Activated CD4-positive, alpha-beta memory T cell treated with anti-CD3 and anti-CD28 coated beads for 36 hours (primary cell): Measurements from ENCODE around the gene SPDYE3. TPM values are rescaled to one million over a fixed set of nuclear protein-coding genes. Genes with fewer than 3 reads are reported as not detected.
"Not testable (repeated sequence)": the region's sequence is repeated elsewhere in the genome, so short reads cannot be mapped to it uniquely, and the experiment has no call there.

ENCODE experiments used
- CTCF ChIA-PET: fragments of 350-600 bp; sonication (Branson Sonifier 250); formaldehyde crosslinking; loops from one replicate; lab custom pipeline; 2021; ENCODE audit warnings: antibody characterized with exemption, inconsistent platforms; lab: Charles Lee
- POLR2A ChIA-PET: fragments of 350-600 bp; sonication (Branson Sonifier 250); formaldehyde crosslinking; loops from one replicate; lab custom pipeline; 2021; ENCODE audit warnings: antibody characterized with exemption; lab: Charles Lee
- DNase-seq: peaks from one replicate; pipeline ENCODE4 v3.0.0-alpha.2; 2020
- H3K27ac Mint-ChIP-seq: one replicate; pipeline ENCODE4 v1.8.0; 2021; ENCODE audit warnings: mixed read lengths
- H3K27me3 Mint-ChIP-seq: one replicate; pipeline ENCODE4 v1.8.0; 2021; ENCODE audit warnings: mixed read lengths
- H3K36me3 Mint-ChIP-seq: one replicate; pipeline ENCODE4 v1.8.0; 2021; ENCODE audit warnings: mixed read lengths
- H3K4me1 Mint-ChIP-seq: one replicate; pipeline ENCODE4 v1.8.0; 2021; ENCODE audit warnings: low read depth, mixed read lengths
- H3K4me3 Mint-ChIP-seq: one replicate; pipeline ENCODE4 v1.8.0; 2021; ENCODE audit warnings: mild to moderate bottlenecking, mixed read lengths
- H3K9me3 Mint-ChIP-seq: one replicate; pipeline ENCODE4 v1.8.0; 2021; ENCODE audit warnings: mixed read lengths
- intact Hi-C: fragments of 100-400 bp; cut with micrococcal nuclease; formaldehyde crosslinking; loops from one replicate; pipeline ENCODE4 v1.15.1; 2023
- total RNA-seq, 2 experiments: library from RNA; stranded (reverse); gene quantifications; one replicate each; pipeline ENCODE4 v1.2.3, GENCODE V29; 2021

Gene SPDYE3
- total RNA-seq, 2 experiments from 2014 or later, result not detected

DNA sequence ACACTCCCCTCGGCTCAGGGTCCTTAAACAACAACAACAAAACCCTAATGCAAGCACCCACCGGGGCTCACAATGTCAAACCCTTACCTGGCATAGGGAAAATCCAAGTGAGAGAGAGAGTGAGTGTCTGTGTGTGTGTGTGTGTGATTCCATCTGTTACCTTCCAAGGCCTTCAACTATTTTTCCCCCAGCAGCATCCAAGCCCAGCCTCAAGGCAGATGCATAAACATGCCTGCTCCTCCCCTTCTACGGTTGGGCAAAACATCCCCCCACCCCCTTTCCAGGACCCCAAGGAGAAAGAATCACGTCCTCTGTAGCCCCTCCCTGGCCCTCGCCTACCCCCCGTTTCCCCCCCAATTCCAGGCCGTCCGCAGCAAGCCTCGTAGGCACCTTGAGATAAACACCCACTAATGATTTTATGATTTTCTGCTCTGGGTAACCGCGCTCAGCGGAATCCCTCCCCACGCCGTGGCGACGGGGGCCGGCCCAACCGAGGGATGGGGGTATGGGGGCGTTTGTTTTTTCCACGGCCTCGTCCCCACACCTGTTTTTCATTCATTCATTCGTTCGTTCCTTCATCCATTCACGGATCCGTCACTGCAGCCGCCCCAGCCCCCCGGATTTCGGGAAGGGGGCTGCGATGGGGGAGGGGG, 36.4 kb upstream of the SPDYE3 start:
- not testable (repeated sequence) for H3K36me3 Mint-ChIP-seq, H3K27me3 Mint-ChIP-seq, H3K9me3 Mint-ChIP-seq, H3K4me1 Mint-ChIP-seq, H3K27ac Mint-ChIP-seq
- intact Hi-C loops, result loop anchor here (5.0 to 10.0 kb wide), 3 partner anchors 49 to 96 kb away; no protein-coding TSS in a partner anchor
- ChIA-PET CTCF (interaction anchor here (0.7 to 1.3 kb wide), 3 partner anchors 18 to 136 kb away, joined by 3 to 5 read pairs (median 3); no protein-coding TSS in a partner anchor), POLR2A (interaction anchor here (1.3 kb wide), 1 partner anchor 49 kb away, joined by 3 read pairs; no protein-coding TSS in a partner anchor)
- H3K4me3 Mint-ChIP-seq, result peak overlapping the region; percentile 71
- DNase-seq, result peak; percentile 16

DNA sequence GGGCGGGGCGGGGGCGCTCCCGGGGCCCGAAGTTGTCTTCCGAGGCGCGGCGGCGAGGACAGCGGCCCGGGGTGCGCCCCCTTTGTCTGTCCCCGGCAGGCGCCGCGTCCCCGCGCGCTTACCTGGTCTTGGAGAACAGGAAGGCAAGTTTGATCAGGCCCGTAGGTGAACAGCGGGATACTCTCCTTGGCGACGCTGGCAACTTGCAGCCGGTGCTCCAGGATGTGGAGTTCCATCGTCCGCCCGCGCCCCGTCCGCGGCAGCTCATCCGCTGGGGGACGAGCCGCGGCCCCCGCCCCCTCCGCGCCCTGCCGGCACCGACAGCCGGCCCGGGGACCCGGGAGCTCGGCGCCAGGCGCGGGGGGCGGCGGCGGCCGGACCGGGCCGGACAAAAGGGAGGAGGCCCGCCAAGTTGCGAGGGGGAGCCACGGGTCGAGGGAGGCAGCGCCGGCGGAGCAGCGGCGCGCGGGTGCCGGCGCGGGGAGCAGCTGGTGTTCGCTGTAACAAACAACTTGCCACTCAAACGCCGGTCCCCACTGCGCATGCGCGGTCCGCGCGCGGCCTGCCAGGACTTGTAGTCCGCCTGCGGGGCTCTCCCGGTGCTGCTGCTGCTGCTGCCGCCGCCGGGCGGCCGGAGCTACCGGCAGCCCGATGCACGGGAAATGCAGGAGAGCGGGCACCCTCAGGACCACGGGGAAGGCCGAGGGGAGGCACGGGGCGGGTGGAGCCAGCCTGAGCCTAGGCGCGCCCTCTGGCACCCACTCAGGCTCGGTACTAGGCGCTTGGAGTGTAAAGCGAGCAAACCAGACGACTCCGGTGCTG, 35.6 kb upstream of the SPDYE3 start:
- Mint-ChIP-seq H3K36me3 (no peaks in the 10 kb centered on the region), H3K4me1 (peaks cover 8% of the 10 kb centered on the region), H3K27ac (peak overlapping the region; percentile 38), H3K9me3 (no peaks in the 10 kb centered on the region), H3K27me3 (no peaks in the 10 kb centered on the region), H3K4me3 (peak overlapping the region; percentile 71)
- POLR2A ChIA-PET, result interaction anchor here (0.7 to 1.3 kb wide), 2 partner anchors 50 to 157 kb away, joined by 3 to 5 read pairs; partner anchors contain the start of genes MEPCE and ZCWPW1
- DNase-seq, result peak; percentile 98
- intact Hi-C loops, result loop anchor here (5.0 to 10.0 kb wide), 3 partner anchors 50 to 95 kb away; no protein-coding TSS in a partner anchor
- CTCF ChIA-PET, result interaction anchor here (0.7 to 1.5 kb wide), 5 partner anchors 18 to 139 kb away, joined by 3 to 7 read pairs (median 5); no protein-coding TSS in a partner anchor

DNA sequence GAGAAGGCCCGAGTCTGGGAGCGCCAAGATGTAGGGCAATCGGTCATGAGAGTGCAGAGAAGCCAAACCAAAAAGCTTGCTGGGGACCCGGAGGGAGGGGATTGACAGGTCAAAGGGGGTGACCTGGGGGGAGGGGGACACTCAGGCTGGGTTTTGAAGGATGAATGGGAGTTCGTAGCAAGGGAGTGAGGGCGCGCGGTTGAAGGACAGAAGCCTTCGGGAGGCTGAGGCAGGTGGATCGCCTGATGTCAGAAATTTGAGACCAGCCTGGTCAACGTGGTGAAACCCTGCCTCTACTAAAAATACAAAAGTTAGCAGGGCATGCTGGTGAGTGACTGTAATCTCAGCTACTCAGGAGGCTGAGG, 35.0 kb upstream of the SPDYE3 start:
- not testable (repeated sequence) for H3K27ac Mint-ChIP-seq, H3K27me3 Mint-ChIP-seq, DNase-seq, H3K9me3 Mint-ChIP-seq, H3K36me3 Mint-ChIP-seq, H3K4me1 Mint-ChIP-seq
- CTCF ChIA-PET, result interaction anchor here (1.1 to 1.5 kb wide), 3 partner anchors 51 to 140 kb away, joined by 5 to 7 read pairs (median 6); no protein-coding TSS in a partner anchor
- H3K4me3 Mint-ChIP-seq, result peak overlapping the region; percentile 71
- intact Hi-C loops, result loop anchor here (5.0 to 10.0 kb wide), 3 partner anchors 50 to 95 kb away; no protein-coding TSS in a partner anchor
- POLR2A ChIA-PET, result interaction anchor here (0.7 to 1.3 kb wide), 2 partner anchors 51 to 156 kb away, joined by 3 to 5 read pairs; partner anchors contain the start of genes MEPCE and ZCWPW1

DNA sequence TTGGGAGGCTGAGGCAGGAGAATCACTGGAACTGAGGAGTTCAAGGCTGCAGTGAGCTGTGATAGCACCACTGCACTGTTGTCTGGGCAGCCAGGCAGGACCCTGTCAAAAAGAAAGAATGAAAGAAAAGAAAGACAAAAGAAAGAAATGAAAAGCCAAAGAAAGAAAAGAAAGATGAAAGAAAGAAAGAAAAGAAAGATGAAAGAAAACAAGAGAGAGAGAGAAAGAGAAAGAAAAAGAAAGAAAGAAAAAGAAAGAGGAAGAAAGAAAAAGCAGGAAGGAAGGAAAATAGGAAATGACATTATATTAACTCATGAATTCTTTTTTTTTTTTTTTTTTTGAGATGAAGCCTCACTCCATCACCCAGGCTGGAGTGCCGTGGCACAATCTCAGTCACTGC, 32.4 kb upstream of the SPDYE3 start:
- H3K27me3 Mint-ChIP-seq, result no peaks in the 10 kb centered on the region
- no peak overlapping the region for H3K4me3 Mint-ChIP-seq
- peaks cover 8% of the 10 kb centered on the region for H3K4me1 Mint-ChIP-seq
- DNase-seq, result no peak
- intact Hi-C loops, result loop anchor here (10.0 kb wide), 1 partner anchor 90 kb away; no protein-coding TSS in a partner anchor
- H3K36me3 Mint-ChIP-seq, result no peaks in the 10 kb centered on the region
- ChIA-PET POLR2A (no interaction called here), CTCF (interaction anchor here (0.6 kb wide), 1 partner anchor 103 kb away, joined by 3 read pairs; no protein-coding TSS in a partner anchor)
- no peaks in the 10 kb centered on the region for H3K9me3 Mint-ChIP-seq
- no peak overlapping the region for H3K27ac Mint-ChIP-seq

DNA sequence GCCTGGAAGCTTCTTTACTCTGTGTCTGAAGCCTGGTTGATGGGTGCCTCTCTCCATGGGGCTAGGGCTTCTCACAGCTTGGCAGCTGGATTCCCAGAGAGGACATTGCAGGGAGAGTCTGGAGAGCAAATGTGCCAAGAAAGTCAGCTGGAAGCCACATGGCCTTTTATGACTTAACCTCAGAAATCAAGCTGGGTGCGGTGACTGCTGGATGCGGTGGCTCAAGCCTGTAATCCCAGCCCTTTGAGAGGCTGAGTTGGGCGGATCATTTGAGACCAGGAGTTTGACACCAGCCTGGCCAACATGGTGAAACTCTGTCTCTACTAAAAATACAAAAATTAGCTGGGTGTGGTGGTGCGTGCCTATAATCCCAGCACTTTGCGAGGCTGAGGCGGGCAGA, 31.4 kb upstream of the SPDYE3 start:
- H3K9me3 Mint-ChIP-seq, POLR2A ChIA-PET, H3K27me3 Mint-ChIP-seq, DNase-seq, H3K36me3 Mint-ChIP-seq, H3K4me1 Mint-ChIP-seq, H3K27ac Mint-ChIP-seq, H3K4me3 Mint-ChIP-seq, CTCF ChIA-PET: not testable (repeated sequence)
- intact Hi-C loops, result loop anchor here (10.0 kb wide), 1 partner anchor 91 kb away; no protein-coding TSS in a partner anchor

DNA sequence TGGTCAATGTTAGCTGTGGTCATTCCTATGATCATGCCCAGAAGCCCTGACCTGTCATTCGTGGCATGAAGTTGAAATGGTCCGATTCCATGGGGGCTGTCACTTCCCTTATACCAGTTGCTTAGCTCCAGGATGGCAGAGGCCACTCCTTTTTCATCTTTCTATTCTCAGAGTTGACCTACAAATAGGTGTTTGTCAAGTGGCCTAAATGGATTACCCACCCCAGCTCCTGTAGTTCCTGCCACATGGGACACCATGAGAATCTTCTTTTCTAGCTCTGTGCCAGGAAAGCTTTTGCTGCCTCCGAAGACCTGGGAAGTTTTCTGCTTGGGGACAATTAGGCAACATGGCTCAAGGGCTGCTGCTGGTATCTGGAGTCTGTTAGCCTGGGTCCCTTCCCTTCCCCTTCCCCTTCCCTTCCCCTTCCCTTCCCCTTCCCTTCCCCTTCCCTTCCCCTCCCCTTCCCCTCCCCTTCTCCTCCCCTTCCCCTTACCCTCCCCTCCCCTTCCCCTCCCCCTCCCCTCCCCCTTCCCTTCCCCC, 25.4 kb upstream of the SPDYE3 start:
- H3K9me3 Mint-ChIP-seq, intact Hi-C loops, H3K36me3 Mint-ChIP-seq, DNase-seq, H3K4me3 Mint-ChIP-seq, POLR2A ChIA-PET, H3K4me1 Mint-ChIP-seq, H3K27ac Mint-ChIP-seq, H3K27me3 Mint-ChIP-seq, CTCF ChIA-PET: not testable (repeated sequence)

DNA sequence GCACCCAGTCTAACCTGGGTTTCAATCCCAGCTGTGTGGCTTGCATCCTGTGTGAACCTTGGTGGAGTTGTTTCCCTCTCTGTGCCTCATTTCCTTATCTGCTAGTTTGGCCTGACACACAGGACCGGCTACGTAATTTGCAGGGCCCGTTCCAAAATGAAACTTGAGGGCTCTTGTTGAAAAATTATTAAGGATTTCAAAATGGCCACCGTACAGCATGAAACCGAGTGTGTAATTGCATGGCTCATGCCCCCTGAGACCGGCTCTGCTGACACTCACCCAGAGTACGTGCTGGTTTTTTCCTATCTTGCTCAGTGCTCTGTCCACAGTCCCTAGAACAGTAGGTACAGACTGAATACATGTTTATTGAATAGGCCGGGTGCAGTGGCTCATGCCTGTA, 24.4 kb upstream of the SPDYE3 start:
- intact Hi-C loops, H3K36me3 Mint-ChIP-seq, CTCF ChIA-PET, H3K27ac Mint-ChIP-seq, DNase-seq, H3K4me3 Mint-ChIP-seq, POLR2A ChIA-PET, H3K9me3 Mint-ChIP-seq, H3K4me1 Mint-ChIP-seq, H3K27me3 Mint-ChIP-seq: not testable (repeated sequence)

DNA sequence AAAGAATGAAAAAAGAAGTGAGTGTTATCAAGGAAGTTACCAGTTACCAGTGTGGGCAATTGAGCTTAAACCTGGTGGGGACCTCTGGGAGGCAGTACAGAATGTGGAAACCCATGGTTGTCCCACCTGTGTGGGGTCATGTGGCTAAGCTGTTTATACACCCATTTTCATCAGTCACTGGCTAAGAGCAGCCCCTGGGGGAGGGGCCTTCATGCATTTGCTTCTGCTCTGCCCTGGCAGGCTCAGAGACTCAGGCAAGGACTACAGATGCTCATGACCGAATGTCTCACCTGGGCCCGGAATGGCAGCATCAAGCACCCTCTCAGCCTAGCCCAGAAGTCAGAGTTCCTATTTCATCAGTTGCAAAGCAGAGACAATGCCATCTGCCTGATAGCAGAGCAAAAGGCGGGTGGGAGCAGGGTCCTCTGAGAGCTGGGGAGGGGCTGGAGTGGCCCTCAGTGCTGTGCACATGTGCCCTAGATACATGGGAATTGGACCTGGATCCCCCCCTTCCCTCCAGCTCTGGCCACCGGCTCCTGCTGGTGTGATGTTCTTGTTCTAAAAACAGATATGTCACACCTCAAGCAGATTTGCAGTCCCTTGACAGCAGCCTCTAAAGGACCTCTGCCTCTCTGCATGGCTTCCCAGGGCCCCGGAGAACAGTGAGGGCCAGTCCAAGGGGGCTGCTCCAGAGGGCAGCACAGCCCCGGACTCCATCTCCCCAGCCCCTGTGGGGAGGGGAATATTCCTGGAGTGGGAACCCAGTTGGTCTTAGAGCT, 20.1 kb upstream of the SPDYE3 start:
- H3K4me3 Mint-ChIP-seq, H3K36me3 Mint-ChIP-seq, H3K27me3 Mint-ChIP-seq, POLR2A ChIA-PET, H3K4me1 Mint-ChIP-seq, CTCF ChIA-PET, H3K9me3 Mint-ChIP-seq, intact Hi-C loops, H3K27ac Mint-ChIP-seq, DNase-seq: not testable (repeated sequence)

DNA sequence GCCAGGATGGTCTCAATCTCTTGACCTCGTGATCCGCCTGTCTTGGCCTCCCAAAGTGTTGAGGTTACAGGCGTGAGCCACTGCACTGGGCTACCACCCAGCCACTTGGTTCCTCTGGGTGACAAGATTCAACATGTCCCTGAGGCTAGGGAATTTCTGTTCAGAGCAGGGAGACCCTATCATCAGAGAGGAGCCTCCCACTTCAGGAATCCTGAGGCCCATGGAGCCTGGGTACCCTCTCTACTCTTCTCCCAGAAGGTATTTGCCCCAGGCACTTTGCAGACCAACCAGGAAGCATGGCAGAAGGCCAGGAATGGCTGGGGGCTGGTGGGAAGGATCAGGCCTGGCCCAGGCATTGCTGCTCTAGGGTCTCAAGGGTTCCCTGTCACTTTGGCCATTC, 19.2 kb upstream of the SPDYE3 start:
- not testable (repeated sequence) for H3K9me3 Mint-ChIP-seq

DNA sequence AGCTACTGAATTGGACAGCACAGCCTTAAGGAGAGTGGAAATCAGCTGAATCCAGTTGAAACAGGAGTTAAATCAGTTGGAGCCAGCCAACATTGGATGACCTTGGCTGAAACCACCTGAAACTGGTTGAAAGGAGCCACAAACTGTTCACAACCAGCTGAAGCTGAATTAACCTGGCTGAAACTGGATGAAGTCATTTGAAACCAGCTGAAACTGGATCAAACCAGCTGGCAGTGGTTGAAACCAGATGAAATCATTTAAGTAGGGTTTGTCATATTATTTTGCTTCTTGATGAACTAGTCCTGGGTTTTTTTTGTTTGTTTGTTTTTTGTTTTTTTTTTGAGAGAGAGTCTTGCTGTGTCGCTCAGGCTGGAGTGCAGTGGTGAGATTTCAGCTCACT, 15.3 kb upstream of the SPDYE3 start:
- POLR2A ChIA-PET, H3K36me3 Mint-ChIP-seq, H3K27ac Mint-ChIP-seq, H3K4me3 Mint-ChIP-seq, H3K27me3 Mint-ChIP-seq, H3K9me3 Mint-ChIP-seq, CTCF ChIA-PET, DNase-seq, H3K4me1 Mint-ChIP-seq: not testable (repeated sequence)
- intact Hi-C loops, result loop anchor here (10.0 kb wide), 1 partner anchor 57 kb away; no protein-coding TSS in a partner anchor

More for the DNA sequence above, 19.2 kb upstream of the SPDYE3 start:
- H3K27me3 Mint-ChIP-seq, H3K36me3 Mint-ChIP-seq, CTCF ChIA-PET, POLR2A ChIA-PET, H3K4me1 Mint-ChIP-seq, intact Hi-C loops, H3K27ac Mint-ChIP-seq, DNase-seq, H3K4me3 Mint-ChIP-seq: not testable (repeated sequence)

DNA sequence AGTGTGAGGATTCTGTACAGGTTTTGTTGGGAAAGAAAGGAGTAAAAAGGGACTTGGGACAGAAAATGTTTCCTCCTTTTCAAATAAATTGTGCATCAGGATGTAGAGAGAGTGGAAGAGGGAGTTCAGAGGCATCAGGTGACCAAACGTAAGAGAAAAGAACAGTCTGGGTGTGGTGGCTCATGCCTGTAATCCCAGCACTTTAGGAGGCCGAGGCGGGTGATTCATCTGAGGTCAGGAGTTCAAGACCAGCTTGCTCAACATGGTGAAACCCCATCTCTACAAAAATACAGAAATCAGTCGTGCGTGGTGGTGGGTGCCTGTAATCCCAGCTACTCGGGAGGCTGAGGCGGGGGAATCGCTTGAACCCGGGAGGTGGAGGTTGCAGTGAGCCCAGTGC, 12.2 kb upstream of the SPDYE3 start:
- H3K4me3 Mint-ChIP-seq, CTCF ChIA-PET, H3K9me3 Mint-ChIP-seq, H3K36me3 Mint-ChIP-seq, H3K4me1 Mint-ChIP-seq, H3K27me3 Mint-ChIP-seq, H3K27ac Mint-ChIP-seq: not testable (repeated sequence)
- POLR2A ChIA-PET, result interaction anchor here (0.6 kb wide), 1 partner anchor 50 kb away, joined by 3 read pairs; no protein-coding TSS in a partner anchor
- DNase-seq, result peak; percentile 31
- intact Hi-C loops, result loop anchor here (10.0 kb wide), 1 partner anchor 60 kb away; no protein-coding TSS in a partner anchor
